COLO668 (cell line): ENCODE data around the gene SHKBP1.
"Not testable (repeated sequence)": the region's sequence is repeated elsewhere in the genome, so short reads cannot be mapped to it uniquely, and the experiment has no call there.

Source experiments
- DNase-seq: peaks from one replicate; lab custom pipeline; 2025; ENCODE audit not compliant: unreplicated experiment; lab: John Stamatoyannopoulos, UW

Gene SHKBP1

GRCh38 chr19:40613690-40614621 is 37.3 kb downstream of the SHKBP1 start:
- DNase-seq: peak; percentile 12

DNA sequence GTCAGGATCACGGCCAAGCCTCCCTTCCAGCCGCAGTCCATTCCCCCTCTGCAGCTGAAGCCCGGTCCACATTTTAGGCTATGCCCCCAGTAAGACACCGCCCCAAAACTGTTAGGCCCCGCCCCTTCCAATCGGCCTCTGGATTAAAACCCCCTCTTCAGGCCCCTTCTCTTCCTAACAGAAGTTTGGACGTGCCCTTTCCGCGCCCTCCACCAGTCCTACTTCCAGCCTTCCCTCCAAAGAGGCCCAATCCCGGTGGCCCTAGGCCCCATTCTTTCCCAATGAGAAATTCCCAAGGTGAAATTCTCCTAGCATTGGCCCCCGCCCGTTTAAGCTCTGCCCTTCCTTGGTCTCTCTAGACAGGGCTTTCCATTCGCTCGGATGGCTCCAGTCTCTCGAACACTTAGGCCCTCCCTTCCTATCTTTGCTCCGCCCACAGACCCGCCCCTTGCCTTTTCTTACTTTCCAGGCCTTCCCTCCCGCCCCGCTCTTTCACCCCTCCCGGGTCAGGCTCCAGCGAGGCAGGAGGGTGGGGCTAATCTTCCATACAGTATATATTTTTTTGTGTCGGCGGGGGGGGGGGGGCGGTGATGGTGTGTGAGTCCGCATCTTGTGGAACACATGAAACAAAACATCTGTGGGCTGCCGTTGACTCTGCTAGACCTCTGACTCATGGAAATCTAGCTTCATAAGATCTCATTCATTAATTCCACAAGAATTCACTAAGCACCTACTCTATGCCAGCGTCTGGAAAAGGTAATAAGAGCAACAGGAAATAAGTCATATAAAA is 38.1 kb downstream of the SHKBP1 start:
- DNase-seq: no peak

DNA sequence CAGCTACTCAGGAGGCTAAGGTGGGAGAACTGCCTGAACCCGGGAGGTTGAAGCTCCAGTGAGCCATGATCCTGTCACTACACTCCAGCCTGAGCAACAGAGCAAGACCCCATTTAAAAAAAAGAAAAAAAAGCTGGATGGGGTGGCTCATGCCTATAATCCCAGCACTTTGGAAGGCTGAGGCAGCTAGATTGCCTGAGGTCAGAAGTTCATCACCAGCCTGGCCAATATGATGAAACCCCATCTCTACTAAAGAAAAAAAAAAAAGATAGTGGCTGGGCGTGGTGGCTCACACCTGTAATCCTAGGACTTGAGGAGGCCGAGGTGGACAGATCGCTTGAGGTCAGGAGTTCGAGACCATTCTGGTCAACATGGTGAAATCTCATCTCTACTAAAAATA is 39.5 kb downstream of the SHKBP1 start:
- no peak for DNase-seq

GRCh38 chr19:40616941-40617340 is 40.3 kb downstream of the SHKBP1 start:
- DNase-seq: no peak

GRCh38 chr19:40617961-40618360 is 41.3 kb downstream of the SHKBP1 start:
- no peak for DNase-seq

GRCh38 chr19:40619333-40620160 is 42.9 kb downstream of the SHKBP1 start:
- DNase-seq: no peak

- no peak for DNase-seq
These were observed 43.5 kb downstream of the SHKBP1 start for GRCh38 chr19:40620161-40620485.

- no peak for DNase-seq
These were observed 44.6 kb downstream of the SHKBP1 start for GRCh38 chr19:40621283-40621682.

DNA sequence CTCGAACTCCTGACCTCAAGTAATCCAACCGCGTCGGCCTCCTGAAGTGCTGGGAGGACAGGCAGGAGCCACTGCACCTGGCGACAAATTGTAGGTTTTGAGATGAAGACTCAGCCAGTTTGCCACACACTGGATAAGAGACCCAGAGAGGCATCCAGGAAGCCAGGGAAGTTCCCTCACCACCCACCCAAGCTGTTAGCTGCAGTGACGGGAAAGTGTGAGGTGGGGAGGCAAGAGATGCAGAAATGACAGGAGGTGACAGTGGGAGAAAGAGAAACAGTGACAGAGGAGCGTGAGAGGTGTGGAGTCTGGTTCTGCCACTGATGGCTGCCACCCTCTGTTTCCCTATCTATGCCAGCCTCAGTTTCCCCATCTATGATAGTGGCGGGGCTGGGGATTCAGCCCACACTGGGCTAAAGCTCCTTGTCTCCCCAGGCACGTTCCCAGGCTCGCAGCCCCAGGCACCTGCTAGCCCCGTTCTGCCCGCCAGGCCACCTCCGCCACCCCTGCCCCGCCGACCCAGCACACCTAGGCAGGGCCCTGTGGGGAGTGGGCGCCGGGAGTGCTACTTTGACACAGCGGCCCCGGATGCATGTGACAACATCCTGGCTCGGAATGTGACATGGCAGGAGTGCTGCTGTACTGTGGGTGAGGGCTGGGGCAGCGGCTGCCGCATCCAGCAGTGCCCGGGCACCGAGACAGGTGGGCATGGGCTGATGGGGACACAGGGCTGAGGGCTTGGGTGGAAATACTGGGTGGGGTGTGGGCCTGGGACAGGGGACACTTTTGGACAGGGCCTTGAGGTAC is 45.5 kb downstream of the SHKBP1 start:
- DNase-seq: no peak

- DNase-seq: no peak
These were observed 46.1 kb downstream of the SHKBP1 start for GRCh38 chr19:40622773-40623075.

GRCh38 chr19:40623403-40624251 is 47.0 kb downstream of the SHKBP1 start:
- DNase-seq: peak; percentile 44

DNA sequence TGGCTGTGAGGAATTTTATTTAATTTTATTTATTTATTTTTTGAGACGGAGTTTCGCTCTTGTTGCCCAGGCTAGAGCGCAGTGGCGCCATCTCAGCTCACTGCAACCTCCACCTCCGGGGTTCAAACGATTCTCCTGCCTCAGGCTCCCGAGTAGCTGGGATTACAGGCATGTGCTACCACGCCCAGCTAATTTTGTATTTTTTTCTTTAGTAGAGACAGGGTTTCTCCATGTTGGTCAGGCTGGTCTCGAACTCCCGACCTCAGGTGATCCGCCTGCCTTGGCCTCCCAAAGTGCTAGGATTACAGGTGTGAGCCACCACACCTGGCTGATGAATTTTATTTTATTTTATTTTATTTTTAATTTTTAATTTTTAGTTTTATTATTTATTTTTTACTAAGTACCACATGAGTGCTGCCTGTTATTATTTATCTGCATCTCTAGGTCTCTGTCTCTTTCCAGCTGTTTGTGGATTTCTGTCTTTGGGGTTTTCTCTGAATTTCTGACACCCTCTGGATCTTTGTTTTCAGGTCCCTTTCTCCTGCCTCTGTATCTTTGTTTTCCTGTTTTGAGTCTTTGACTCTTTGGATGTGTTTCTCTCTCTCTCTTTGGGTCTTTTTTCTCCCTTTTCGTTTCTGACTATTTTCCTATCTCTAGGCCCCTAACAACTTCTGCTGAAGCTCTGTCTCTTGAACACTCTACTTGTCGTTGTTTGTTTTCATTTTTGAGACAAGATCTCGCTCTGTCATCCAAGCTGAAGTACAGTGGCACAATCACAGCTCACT is 47.9 kb downstream of the SHKBP1 start:
- not testable (repeated sequence) for DNase-seq

- no peak for DNase-seq
These were observed 48.9 kb downstream of the SHKBP1 start for GRCh38 chr19:40625406-40626120.

- no peak for DNase-seq
These were observed 50.2 kb downstream of the SHKBP1 start for GRCh38 chr19:40626918-40627317.

DNA sequence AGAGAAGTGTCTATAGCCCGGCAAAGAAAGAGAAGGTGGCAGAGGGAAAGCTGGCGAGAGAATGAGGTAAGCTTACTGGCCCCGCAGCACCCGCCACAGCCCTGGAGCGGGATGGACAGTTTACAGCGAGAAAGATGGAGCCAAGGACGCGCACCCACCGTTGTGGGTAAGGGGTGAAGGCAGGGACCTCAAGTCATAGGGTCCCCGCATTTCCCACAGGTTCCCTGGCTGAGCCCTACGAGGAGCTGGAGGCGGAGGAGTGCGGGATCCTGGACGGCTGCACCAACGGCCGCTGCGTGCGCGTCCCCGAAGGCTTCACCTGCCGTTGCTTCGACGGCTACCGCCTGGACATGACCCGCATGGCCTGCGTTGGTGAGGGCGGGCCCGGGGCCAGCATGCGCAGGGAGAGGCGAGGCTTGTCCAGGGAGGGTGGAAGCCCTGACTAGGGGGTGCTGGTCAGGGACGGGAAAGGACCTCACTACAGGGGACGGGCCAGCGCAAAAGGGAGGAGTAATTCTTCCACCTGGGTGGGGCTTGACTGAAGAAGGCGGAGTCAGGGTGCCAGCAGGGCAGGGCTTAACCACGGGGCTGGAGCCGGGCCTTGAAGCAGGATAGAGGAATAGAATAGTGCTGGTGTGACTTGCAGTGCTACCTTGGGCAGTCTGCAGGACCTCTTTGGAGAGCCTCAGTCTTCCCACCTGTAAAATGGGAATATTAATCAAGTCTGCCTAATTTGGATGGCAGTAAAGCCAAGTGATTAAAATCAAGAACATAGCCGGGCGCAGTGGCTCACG is 51.0 kb downstream of the SHKBP1 start:
- no peak for DNase-seq

DNA sequence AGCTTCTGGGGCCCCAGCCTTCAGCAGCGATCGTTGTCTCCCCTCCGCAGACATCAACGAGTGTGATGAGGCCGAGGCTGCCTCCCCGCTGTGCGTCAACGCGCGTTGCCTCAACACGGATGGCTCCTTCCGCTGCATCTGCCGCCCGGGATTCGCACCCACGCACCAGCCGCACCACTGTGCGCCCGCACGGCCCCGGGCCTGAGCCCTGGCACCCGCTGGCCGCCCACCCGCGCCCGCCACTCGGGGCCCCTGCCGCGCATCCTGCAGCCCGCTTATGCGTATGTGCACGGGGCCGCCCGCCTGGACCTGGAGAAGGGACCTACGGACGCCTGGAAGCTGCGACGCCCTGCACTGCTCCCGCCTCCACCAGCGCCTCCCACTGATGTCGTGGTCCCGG is 52.7 kb downstream of the SHKBP1 start:
- DNase-seq: no peak

GRCh38 chr19:40630571-40631160 is 54.0 kb downstream of the SHKBP1 start:
- no peak for DNase-seq
